Activated gamma-delta T cell treated with anti-CD3 and anti-CD28 coated beads, Interleukin-2, amount 50 U/mL, for 16 hours (primary cell): ENCODE measurements around the gene IMPG1.

ENCODE experiments used
- DNase-seq: peaks from one replicate; pipeline ENCODE4 v3.0.0-alpha.2; 2020; ENCODE audit warnings: low read depth

Gene IMPG1

GRCh38 chr6:75892384-75892783 lies 180.1 kb downstream of the IMPG1 start:
- DNase-seq: no peak

DNA sequence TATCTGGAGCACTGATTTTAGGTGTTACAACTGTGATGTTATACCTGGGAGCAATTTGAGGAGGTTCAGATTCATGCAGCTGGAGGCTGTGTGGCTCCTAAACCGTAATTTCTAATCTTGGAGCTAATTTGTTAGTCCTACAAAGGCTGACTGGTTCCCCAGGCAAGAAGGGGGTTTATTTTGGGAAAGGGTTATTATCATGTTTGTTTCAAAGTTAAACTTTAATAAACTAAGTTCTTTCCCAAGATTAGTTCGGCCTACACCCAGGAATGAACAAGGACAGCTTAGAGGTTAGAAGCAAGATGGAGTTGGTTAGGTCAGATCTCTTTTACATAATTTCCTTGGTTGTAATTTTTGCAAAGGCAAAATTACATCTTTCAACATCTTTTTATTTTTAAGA lies 187.6 kb downstream of the IMPG1 start:
- DNase-seq: no peak

DNA sequence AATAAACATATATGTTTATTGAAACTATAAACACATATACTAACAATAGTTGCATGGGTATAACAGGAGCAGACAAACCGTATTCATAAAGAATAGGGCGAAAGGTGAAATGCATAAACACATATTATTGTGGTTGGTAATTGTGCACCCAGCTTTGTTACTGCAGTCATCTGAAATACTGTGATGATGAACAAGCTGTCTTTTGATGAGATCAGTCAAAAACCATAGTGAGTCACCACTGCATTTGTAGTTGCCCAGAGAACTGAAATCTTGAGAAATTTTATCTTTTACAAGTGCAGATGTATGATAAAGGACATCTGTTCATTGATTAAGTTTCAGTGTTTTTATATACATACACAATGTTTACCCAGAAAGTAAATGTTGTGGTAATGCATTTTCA lies 189.7 kb downstream of the IMPG1 start:
- no peak for DNase-seq

GRCh38 chr6:75880305-75880704 lies 192.2 kb downstream of the IMPG1 start:
- DNase-seq: no peak

DNA sequence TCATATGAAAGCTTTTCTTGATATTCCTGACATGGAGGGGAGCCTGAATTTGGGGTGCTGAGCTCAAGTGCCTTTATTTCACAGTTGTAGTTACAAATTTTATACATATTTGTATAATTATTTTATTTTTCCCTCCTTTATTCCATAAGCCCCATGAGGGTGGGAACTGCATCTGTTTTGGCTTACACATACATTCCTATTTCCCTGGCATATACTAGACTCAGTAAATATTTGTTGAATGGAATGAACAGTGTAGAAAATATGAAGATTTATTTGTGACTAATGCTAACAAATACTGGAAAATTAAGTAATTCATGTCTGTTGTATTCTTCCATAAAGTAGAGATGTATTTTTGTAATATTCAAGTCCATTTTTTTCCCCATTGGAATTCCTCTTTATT lies 196.3 kb downstream of the IMPG1 start:
- no peak for DNase-seq

DNA sequence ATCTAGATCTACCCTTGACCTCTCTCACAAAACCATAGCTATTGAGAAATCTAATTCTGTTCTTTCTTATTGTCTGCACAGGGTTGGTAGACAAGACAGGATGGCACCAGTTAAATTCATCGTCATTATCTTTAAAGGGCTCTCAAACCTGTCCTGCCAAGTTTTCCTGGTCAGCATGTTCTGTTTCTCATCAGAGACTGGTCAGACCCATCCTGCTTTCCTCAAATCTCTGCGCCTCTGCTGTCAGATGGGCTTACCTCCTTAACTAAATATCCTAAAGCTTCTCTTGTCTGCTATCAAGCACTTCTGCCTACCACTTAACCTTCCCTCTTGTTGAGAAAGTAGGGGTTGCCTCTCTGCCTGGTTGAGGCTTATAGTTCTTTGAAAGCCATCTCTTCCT lies 198.2 kb downstream of the IMPG1 start:
- no peak for DNase-seq
